ENCODE measurements around the gene ITSN2.

GRCh38 chr2:24276349-24276899 is 83.9 kb downstream of the ITSN2 start:
- TF ChIP-seq CTCF (conservative IDR thresholded peaks at IDR 0.05 in 1 of 2, IDR thresholded peaks at IDR 0.05 in 1 of 2; ENCODE audit: low read depth in 1 of 2, low read length in 2 of 2) (no peak), EZH2 (IDR thresholded peaks at IDR 0.05; ENCODE audit: low read length, missing control alignments) (no peak)
